BE2C (cell line): Measurements from ENCODE around the gene TASP1.

Source experiments
- DNase-seq: peaks from one replicate; pipeline ENCODE4 v3.0.0-alpha.2; 2020
- H3K27me3 ChIP-seq: fragments of 250-450 bp; sonication (Bioruptor Pico); 2 replicates; pipeline ENCODE4 v1.5.1; 2020; ENCODE audit warnings: mild to moderate bottlenecking
- H3K36me3 ChIP-seq: fragments of 250-450 bp; sonication (Bioruptor Pico); 2 replicates; pipeline ENCODE4 v1.5.1; 2020; ENCODE audit warnings: mild to moderate bottlenecking
- H3K4me1 ChIP-seq: fragments of 250-450 bp; sonication (Bioruptor Pico); 2 replicates; pipeline ENCODE4 v1.5.1; 2020
- H3K4me3 ChIP-seq: 2 replicates; pipeline ENCODE4 v1.5.1; 2011; ENCODE audit warnings: low read depth, low read length
- H3K9me3 ChIP-seq: fragments of 250-450 bp; sonication (Bioruptor Pico); 2 replicates; pipeline ENCODE4 v1.5.1; 2020
- CTCF ChIP-seq: IDR thresholded peaks from 2 replicates; pipeline ENCODE4 v1.5.1; 2012; ENCODE audit warnings: mild to moderate bottlenecking, low read depth, low read length

TASP1 gene

GRCh38 chr20:13443690-13444089, 195.0 kb downstream of the TASP1 start:
- no peak for TF ChIP-seq CTCF
- no peak for DNase-seq
- H3K36me3 ChIP-seq: no peaks in the 10 kb centered on the region
- no peaks in the 10 kb centered on the region for H3K27me3 ChIP-seq
- no peak overlapping the region for H3K4me3 ChIP-seq
- no peaks in the 10 kb centered on the region for H3K4me1 ChIP-seq
- no peaks in the 10 kb centered on the region for H3K9me3 ChIP-seq

- H3K4me1 ChIP-seq: no peaks in the 10 kb centered on the region
- H3K36me3 ChIP-seq: no peaks in the 10 kb centered on the region
- TF ChIP-seq CTCF: no peak
- no peak for DNase-seq
- no peak overlapping the region for H3K4me3 ChIP-seq
- no peaks in the 10 kb centered on the region for H3K9me3 ChIP-seq
- no peaks in the 10 kb centered on the region for H3K27me3 ChIP-seq
These were observed 195.7 kb downstream of the TASP1 start for GRCh38 chr20:13442986-13443385.

- no peaks in the 10 kb centered on the region for H3K27me3 ChIP-seq
- H3K4me1 ChIP-seq: no peaks in the 10 kb centered on the region
- H3K4me3 ChIP-seq: no peak overlapping the region
- no peaks in the 10 kb centered on the region for H3K36me3 ChIP-seq
- no peak for DNase-seq
- H3K9me3 ChIP-seq: no peaks in the 10 kb centered on the region
- no peak for TF ChIP-seq CTCF
These were observed 197.3 kb downstream of the TASP1 start for GRCh38 chr20:13441388-13441787.

- Histone ChIP-seq H3K27me3 (no peaks in the 10 kb centered on the region), H3K4me1 (no peaks in the 10 kb centered on the region), H3K36me3 (no peaks in the 10 kb centered on the region), H3K9me3 (no peaks in the 10 kb centered on the region), H3K4me3 (no peak overlapping the region)
- TF ChIP-seq CTCF: no peak
- DNase-seq: no peak
These were observed 202.2 kb downstream of the TASP1 start for GRCh38 chr20:13436530-13436929.

GRCh38 chr20:13432126-13432525, 206.6 kb downstream of the TASP1 start:
- Histone ChIP-seq H3K9me3 (no peaks in the 10 kb centered on the region), H3K27me3 (no peaks in the 10 kb centered on the region), H3K4me3 (no peak overlapping the region), H3K4me1 (no peaks in the 10 kb centered on the region), H3K36me3 (no peaks in the 10 kb centered on the region)
- DNase-seq: no peak
- TF ChIP-seq CTCF: no peak

GRCh38 chr20:13430346-13431002, 208.3 kb downstream of the TASP1 start:
- H3K36me3 ChIP-seq: no peaks in the 10 kb centered on the region
- no peaks in the 10 kb centered on the region for H3K9me3 ChIP-seq
- H3K27me3 ChIP-seq: no peaks in the 10 kb centered on the region
- no peak for TF ChIP-seq CTCF
- no peak overlapping the region for H3K4me3 ChIP-seq
- no peak for DNase-seq
- no peaks in the 10 kb centered on the region for H3K4me1 ChIP-seq
